ELF-1 (cell line): ENCODE measurements around the gene EXOC4.
"Not testable (repeated sequence)": the region's sequence is repeated elsewhere in the genome, so short reads cannot be mapped to it uniquely, and the experiment has no call there.

Experiments
- DNase-seq: peaks from one replicate; pipeline ENCODE4 v3.0.0-alpha.2; 2016; ENCODE audit warnings: low read depth, low spot score

The EXOC4 gene

DNA sequence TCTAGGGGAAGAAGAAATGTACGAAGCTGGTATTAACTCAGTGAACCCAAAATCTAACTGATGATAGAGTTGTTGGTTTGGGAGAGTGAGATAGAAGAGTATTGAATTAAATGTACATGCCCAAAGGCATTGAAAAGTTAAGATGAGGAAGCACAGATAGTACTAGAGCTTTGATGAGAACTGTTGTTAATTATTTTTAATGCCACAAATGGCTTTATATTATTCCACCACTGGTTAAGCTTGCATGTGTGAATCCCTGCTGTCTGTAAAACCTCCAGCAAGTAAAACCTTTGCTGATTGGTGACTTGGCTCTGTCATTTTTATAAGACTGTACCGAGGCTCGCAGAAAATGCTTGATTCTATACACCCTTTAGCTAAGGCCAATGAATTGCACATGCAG is 491.6 kb downstream of the EXOC4 start:
- no peak for DNase-seq

GRCh38 chr7:133746305-133746704 is 493.4 kb downstream of the EXOC4 start:
- DNase-seq = no peak

- DNase-seq = no peak
These were observed 494.0 kb downstream of the EXOC4 start for GRCh38 chr7:133746847-133747246.

DNA sequence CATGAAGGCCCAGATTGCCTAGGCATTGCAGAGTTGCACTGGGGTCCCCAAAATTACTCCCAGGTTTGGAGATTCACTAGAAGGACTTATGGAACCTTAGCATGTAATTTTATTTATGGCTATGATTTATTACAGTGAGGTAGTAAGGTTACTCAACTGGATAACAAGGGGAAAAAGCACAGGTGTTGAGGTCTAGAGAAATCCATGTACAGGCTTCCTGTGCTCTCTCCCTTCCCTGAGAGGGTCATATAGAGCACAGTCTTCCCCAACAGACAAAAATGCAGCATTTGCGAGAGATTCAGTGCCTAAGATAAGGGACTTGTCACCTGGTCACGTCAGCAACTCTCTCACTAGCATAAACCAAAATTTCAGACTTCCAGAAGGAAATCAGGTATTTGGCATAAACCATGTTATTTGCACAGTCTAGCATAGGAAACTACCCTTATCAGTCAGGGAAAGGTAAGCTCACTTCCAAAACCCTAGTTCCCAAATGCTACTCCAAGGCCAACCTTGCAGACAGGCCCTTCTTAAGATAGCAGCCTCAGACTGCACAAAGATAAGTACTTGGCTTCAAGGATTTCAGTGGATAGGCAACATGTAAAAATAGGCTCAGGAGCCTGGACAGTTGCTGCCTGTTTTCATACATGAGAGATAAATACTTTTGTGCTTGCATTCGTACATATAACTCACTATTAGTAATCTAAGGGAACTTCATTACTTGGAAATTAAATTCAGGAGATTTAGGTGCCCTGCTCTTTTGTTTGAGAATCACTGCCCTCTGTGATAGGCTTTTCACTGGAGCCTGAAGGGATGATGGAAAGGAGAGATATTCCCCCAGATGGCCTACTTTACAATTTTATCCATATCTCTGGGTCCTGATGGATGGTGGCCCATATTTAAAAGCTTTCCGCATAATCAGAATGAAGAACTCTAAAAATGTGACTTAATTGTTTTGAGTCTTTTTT is 495.8 kb downstream of the EXOC4 start:
- no peak for DNase-seq

DNA sequence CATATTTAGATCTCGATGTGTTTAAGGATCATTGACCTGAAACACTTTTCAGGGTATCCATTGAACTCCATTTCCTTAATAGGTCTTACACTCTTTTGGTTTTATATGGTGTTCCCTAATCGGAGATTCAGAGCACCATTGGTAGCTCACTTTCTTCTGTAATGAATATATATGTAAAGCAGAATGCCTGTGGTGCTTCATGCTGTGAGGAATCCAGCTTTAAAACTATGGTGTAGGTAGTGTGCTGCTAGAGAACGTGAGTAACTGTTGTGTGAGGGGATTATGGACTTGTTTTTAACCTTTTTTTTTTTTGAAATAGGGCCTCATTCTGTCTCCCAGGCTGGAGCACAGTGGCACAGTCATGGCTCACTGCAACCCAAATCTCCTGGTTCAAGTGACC is 497.4 kb downstream of the EXOC4 start:
- no peak for DNase-seq

GRCh38 chr7:133751079-133751478 is 498.2 kb downstream of the EXOC4 start:
- DNase-seq = no peak

- DNase-seq = no peak
These were observed 500.6 kb downstream of the EXOC4 start for GRCh38 chr7:133753513-133753912.

- DNase-seq = no peak
These were observed 501.8 kb downstream of the EXOC4 start for GRCh38 chr7:133754708-133755107.

DNA sequence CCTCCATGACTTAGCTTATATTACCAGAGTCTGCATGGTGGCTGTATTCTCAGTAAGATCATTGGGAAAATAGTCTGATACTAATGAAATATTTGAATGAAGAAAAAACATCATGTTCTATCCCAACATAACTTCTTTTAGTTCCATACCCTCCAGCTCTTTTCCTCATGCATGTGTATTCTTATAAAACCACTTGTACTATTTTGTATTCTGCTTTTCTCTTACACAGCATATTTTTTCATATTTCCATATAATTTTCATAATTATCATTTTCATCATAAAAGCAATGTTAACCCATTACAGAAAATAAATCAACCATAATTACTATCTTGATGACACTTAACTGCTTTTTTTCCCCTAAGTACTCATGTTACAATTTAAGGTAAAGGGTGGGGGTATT is 503.0 kb downstream of the EXOC4 start:
- DNase-seq = no peak

DNA sequence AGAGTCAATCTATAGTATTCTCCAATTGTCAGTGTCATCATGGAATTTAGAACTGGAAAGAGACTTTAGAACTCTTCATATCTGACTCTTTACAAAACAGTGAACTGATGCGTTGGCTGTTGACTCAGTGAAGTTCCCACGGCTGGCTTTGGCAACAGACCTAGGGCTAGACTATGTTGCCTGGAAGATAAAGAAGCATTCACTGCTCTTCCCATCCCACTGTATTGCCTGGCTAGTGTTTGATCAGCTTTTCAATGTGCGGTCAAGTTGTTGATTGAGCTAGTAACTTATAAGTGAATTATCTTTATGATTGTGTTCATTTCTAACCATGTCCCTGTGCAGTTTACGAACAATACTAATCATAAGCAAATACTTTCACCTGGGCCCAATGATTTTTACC is 508.6 kb downstream of the EXOC4 start:
- no peak for DNase-seq

- DNase-seq = no peak
These were observed 510.3 kb downstream of the EXOC4 start for GRCh38 chr7:133763076-133763640.

DNA sequence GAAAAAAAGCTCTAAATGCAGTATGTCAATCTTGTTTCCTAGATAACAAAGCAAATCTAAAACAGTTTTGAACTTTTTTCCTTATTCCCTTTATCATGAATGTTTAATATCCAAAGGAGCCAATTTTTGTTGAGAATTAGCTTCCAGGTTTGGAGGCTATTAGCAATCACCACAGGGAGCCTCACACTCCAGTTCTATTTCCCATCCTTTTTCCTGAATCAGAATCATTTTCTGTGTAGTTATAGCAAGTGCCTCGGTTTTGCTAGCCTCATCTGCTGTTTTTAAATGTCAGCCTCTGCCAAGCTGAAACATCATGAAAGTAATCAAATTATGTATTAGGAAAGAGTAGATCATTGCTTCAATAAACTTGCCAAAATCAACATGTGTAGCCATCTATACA is 516.8 kb downstream of the EXOC4 start:
- no peak for DNase-seq

- DNase-seq = no peak
These were observed 518.1 kb downstream of the EXOC4 start for GRCh38 chr7:133770863-133771492.

DNA sequence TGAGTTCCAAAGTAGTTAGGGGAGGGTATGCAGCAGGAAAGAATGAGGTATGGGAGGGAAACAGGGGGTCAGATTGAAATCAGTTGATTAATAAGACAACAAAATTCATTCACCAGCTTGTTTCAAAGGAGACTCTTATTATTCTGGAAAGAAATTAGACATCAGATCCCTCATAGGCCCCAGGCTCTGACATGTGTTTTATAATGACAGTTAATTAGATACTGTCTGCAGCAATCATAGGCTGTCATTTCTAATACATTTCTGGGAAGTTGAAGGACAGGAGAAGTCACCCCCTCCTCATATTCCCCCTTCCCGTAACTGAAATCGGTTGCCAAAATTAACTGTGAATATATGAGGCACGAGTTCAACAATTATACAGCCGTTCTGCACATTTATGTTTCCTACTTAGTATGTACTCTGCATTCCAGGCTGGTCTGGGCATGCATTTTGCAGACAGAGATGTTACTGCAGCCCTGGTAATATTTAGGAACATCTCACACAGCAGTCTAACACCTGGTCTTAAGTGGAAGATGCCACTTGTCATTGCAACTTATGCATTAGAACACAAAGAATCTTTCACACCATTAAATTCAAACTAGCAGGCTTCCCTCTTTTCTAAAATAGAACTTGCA is 519.0 kb downstream of the EXOC4 start:
- DNase-seq = no peak

DNA sequence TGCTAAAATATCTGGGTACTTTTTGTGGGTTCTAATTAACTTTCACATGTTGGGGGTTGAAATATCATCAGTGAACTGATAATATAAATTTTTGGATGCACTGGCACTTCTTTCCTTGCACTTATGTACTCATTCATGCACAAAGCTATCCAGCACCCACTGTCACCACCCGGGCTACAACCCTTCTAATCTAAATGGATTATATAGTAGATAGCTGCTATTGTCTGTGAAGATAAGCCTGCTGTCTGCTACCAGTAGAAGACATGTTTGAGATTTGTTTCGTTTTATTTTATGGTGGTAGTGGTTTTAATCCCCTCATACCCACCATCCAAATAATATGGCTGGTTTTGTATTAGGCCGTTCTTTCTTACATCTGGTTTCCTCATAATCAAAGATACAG is 520.7 kb downstream of the EXOC4 start:
- DNase-seq = no peak

DNA sequence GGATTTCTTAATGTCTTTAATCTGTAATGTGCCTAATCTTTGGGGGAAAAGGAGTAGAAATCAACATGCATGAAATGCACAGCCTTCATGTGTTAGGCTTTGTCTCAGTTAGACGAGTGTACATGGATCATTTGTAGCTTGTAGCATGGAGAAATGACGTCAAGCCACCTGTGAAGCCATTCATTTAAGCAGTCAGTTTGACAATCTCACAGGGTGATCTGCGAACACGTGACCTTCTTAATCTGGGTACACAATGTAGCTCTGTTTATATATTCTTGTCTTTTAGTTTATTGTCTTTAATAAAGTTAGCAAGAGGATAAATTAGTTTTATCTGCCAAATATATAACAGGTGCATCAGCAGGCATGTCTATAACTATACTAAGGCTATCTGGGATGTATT is 522.3 kb downstream of the EXOC4 start:
- DNase-seq = no peak

DNA sequence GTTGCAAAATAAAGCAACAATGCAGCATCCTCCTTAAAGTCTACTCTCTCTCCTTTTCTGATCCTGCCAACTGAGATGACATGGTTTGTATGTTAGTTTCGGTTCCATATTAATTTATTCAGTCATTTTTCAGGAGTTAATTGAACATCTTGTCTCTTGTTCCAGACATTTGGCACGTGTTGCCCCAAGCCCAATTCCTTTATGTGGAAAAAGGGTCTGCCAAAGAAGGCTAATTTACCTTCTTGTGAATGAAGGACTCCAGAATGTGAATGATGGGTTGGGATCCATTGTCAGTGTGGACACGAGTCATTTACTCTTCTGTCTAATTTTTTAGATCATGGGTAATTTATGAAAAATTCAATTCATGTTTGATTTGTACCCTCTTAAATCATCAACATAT is 523.4 kb downstream of the EXOC4 start:
- no peak for DNase-seq

GRCh38 chr7:133777701-133778100 is 524.8 kb downstream of the EXOC4 start:
- DNase-seq = no peak

GRCh38 chr7:133778472-133778871 is 525.6 kb downstream of the EXOC4 start:
- no peak for DNase-seq

DNA sequence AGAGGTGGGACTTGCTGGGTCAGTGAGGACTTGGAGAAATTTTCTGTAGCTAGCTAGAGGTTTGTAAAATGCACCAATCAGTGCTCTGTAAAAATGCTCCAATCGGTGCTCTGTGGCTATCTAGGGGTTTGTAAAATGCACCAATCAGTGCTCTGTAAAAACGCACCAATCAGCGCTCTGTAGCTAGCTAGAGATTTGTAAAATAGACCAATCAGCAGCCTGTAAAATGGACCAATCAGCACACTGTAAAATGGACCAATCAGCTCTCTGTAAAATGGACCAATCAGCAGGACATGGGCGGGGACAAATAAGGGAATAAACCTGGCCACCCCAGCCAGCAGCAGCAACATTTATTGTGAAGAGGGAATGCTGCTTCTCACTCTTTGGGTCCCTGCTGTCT is 526.7 kb downstream of the EXOC4 start:
- not testable (repeated sequence) for DNase-seq

GRCh38 chr7:133780912-133781311 is 528.0 kb downstream of the EXOC4 start:
- no peak for DNase-seq

GRCh38 chr7:133781486-133782090 is 528.7 kb downstream of the EXOC4 start:
- DNase-seq = no peak
